Measurements from ENCODE around the gene TRABD2B. TPM values are rescaled to one million over a fixed set of nuclear protein-coding genes. Genes with fewer than 3 reads are reported as not detected.

Gene TRABD2B
- total RNA-seq, 2 donors from 2014 or later, result 0.70 to 1.0 TPM

DNA sequence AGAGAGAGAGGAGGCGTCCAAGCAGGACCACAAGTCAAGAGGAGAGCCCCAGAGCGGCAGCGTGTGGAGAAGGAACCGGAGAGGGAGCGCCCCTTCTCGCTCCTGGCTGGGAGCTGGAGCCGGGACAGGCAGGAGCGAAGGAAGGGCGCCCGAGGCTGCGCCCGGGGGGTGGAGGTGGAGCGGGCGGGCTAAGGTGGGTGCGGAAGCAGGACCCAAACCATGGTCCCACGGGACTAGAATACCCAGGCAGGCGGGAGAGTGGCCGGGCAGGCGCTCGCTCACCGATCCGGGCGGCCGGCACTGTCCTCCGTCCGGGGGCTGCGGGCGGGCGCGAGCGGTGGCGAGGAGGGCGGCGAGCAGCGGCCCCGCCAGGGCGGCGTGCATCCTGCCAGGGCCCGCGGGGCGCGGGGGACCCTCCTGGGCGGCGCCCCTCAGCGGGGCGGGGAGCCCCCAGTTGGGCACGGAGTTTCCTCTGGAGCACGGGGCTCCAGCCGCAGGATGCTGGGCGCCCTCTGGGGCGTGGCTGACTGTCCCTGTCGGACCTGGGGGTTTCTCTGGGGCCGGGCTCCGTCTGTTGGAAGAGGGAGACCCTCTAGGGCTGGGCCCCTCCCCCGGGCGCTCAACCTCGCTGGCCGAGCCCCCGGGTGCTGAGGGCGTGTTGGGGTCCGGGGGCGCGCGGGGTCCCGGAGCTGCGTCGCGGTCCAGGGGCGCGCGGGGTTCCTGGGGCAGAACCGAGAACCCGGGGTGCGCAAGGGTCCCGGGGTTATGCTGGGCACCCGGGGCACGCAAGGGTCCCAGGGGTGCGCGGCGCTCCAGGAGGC, 569 bp downstream of the TRABD2B start:
- ATAC-seq (peak; percentile 40), DNase-seq (no peak)
- intact Hi-C loops (cut with DNase I, micrococcal nuclease), result no loop called here

DNA sequence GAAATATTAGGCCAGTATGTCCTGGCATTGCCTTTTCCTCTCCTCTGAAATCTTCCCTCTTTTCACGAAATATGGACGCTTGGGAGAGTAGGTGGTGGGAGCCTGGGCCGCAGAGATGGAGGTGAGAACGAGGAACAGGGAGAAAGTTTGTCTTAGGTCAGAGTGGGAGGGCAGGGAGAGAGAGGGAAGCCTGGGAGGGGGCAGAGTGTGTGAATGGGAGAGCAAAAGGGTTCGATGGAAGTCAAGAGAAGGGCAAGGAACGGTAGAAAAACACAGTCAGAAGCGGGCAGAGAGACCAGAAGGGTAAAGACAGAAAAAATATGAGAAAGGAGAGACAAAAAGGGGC, 1.2 kb downstream of the TRABD2B start:
- DNase-seq (no peak), ATAC-seq (no peak)
- intact Hi-C loops (cut with DNase I, micrococcal nuclease), result no loop called here

GRCh38 chr1:47995306-47996050, 1.7 kb downstream of the TRABD2B start:
- ATAC-seq (no peak), DNase-seq (no peak)
- intact Hi-C loops (cut with DNase I, micrococcal nuclease), result no loop called here

GRCh38 chr1:47993881-47994625, 3.1 kb downstream of the TRABD2B start:
- intact Hi-C loops (cut with DNase I, micrococcal nuclease), result no loop called here
- no peak for ATAC-seq

DNA sequence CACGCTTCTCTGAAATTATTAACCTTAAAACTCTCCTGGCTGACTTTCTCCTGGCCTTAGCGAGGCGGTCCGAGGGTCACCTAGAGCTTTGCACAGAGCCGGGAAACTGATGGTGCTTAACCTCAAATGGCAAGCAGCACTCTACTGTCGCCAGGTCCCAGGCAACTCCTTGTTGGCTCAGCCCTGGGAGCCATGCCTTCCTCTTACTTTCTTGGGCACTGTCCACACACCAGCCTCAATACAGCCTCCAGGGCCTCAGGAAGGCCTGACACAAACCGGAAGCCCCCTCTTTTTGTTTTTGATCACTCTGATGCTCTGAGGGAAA, 3.8 kb downstream of the TRABD2B start:
- intact Hi-C loops (cut with DNase I, micrococcal nuclease), result no loop called here
- DNase-seq, result no peak
- no peak for ATAC-seq

More at GRCh38 chr1:47993881-47994625, 3.1 kb downstream of the TRABD2B start:
- no peak for DNase-seq

DNA sequence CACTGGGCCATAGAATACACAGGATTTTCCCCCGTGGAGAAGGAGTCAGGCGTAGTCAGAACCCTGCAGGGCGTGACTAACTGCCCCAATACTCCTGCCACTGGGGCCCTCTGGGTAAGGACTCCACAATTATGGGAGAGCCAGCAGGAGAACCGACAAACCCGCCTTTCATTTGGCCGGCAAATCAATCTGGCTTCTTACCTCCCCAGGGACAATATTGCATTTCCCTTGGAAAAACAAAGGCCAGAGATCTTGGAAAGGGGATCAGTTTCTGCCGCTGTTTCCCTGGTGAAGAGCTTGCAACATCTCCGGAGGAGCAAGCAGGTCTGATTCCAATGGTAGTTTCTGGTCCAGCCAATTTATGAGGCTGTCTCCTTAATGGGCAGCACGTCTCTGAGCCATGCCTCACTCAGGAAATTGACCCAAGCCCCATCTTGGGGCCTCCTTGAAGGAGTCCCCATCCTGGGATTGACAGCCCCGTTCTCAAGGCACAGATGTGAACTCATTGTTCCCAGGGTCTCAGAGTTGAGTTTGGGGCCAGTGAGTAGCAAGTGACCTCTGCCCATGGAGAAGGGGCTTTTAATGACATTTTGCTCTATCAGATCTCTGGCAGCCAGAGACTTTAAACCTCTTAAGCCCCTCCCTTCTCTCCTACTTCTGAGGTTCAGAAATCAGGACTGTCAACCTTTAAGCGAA, 4.3 kb downstream of the TRABD2B start:
- intact Hi-C loops (cut with DNase I, micrococcal nuclease), result no loop called here
- ATAC-seq (no peak), DNase-seq (no peak)

DNA sequence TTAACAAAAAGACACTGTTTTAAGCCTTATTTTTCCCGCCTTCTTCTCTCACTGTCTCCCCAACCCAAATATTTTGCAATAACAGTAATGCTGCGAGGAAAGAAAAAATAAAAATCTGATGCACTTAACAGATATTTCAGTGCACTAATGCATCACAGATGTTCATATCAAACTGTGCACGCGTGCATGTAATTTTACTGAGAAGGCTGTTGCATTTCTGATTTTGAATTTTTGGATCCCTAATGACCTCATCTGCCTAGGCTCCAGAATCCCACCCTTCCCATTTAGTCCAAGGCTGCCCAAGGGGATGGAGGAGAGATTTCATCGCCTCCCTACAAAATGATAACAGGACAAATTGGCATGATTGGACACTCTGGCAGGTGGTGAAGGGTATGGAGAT, 5.5 kb downstream of the TRABD2B start:
- intact Hi-C loops (cut with DNase I, micrococcal nuclease), result no loop called here
- ATAC-seq (no peak), DNase-seq (no peak)

DNA sequence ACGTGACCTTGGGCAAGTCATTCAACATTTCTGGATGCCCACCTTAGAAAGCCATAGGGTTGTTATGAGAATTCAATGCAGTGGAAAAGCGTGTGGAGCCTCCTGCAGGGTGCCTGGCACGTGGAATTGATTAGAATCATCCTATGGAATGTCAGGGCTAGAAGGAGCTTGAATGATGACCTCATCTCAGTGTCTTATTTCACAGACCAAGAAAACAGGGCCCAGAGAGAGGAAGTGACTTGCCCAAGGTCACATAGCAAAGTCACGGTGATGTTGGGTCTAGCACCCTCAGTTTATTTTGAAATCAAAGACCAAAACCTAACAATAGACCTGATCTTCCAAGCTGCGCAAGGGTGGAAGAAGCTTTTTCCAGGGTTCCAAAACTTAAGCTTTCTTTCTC, 6.0 kb downstream of the TRABD2B start:
- DNase-seq, result no peak
- intact Hi-C loops (cut with DNase I, micrococcal nuclease), result no loop called here
- ATAC-seq, result no peak

GRCh38 chr1:47990286-47990685, 6.9 kb downstream of the TRABD2B start:
- ATAC-seq (no peak), DNase-seq (no peak)
- intact Hi-C loops (cut with DNase I, micrococcal nuclease), result no loop called here

- ATAC-seq, result no peak
- no peak for DNase-seq
- intact Hi-C loops (cut with DNase I, micrococcal nuclease), result no loop called here
These were observed 9.6 kb downstream of the TRABD2B start for GRCh38 chr1:47987601-47988000.

GRCh38 chr1:47986761-47987200, 10.4 kb downstream of the TRABD2B start:
- intact Hi-C loops (cut with DNase I, micrococcal nuclease), result no loop called here
- ATAC-seq (no peak), DNase-seq (no peak)

DNA sequence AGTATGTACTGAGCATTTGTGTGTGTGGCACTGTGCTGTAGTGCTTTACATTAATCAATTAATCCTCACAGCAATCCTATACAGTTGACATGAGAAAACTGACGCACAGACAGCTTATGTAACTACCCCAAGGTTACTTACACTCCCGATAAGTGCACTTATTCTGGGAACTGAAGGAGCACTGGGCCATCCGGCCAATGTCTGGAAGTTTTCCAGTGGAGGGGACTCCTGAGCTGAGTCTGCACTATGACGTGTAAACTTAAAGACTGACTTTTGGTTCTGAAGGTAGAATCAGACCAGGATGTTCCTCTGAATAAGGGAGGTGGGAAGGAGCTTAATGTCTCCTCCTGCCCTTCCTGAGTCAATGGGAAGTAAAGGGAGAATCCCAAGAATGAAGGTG, 12.2 kb downstream of the TRABD2B start:
- intact Hi-C loops (cut with DNase I, micrococcal nuclease), result no loop called here
- ATAC-seq (no peak), DNase-seq (no peak)

GRCh38 chr1:47984175-47984789, 12.9 kb downstream of the TRABD2B start:
- intact Hi-C loops (cut with DNase I, micrococcal nuclease), result no loop called here
- ATAC-seq, result no peak
- DNase-seq, result no peak

- ATAC-seq (no peak), DNase-seq (no peak)
- intact Hi-C loops (cut with DNase I, micrococcal nuclease), result no loop called here
These were observed 13.5 kb downstream of the TRABD2B start for GRCh38 chr1:47983691-47984090.

DNA sequence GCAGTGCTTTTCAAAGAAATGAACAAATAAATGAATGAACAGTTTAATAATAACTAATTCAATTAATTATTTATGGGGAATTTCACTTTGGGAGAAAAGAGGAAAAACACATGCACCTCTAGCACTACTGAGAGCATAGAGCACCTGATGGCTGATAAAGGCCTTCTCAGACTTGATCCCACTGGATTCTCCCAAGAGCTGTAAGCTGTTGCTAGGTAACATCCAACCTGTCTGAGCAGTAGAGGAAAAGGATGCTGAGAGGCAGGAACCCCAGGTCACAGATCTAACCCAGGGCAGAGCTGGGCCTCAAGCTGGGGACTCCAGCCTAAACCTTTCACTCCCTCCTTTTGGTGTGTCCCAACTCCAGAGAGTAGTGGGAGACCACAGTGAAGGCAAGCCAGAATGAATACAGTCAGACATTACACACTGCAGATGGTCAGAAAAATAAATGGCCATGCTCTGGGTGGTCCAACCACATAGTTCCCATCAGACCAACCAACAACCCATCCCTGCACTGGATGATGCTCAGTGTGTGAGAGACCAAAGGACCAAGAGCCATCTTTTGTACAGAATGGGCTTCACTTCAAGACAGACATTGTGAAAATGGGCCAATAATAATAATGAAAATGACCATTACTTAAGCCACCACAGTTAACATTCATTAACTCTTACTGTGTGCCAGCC, 15.4 kb downstream of the TRABD2B start:
- ATAC-seq, result no peak
- DNase-seq, result no peak
- intact Hi-C loops (cut with DNase I, micrococcal nuclease), result no loop called here

DNA sequence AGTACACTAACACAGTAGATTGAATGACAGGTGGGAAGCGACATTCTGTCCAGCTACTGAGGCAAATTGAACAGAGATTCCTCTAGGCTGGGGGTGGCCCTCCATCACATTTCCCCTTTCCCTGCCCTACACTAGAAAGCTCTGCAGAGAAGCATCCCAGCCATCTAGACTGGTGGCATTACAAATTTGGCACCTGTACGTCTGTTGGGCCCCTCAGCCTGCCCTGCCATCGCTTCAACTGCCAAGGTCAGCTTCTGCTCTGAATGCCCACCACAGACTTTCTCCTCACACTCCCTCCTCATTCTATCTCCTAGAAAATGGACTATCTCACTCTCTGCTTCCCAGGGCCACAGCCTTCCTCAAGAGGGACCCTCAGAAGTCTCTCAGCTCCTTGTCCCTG, 16.7 kb downstream of the TRABD2B start:
- intact Hi-C loops (cut with DNase I, micrococcal nuclease), result no loop called here
- ATAC-seq, result no peak
- DNase-seq, result no peak

DNA sequence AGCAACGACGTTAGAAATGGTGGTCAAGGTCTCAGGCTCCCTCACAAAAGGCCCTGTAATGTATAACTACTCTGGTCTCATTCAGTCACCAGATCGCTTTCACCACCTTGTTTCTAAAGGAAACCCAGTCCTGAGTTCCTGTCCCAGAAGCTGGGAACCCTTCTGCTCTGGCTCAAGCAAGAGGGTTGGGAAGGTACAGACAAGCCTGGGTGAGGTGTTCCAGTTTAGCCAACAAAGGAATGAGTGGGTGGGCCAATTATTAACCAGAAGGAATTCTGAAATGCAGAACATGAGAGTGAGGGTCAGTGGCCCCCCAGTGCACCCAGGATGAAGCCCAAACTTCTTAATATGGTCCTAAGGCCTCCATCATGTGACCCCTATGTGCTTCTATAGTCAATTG, 17.5 kb downstream of the TRABD2B start:
- intact Hi-C loops (cut with DNase I, micrococcal nuclease), result no loop called here
- no peak for DNase-seq
- ATAC-seq, result no peak

- intact Hi-C loops (cut with DNase I, micrococcal nuclease), result no loop called here
- DNase-seq (peak; percentile 30 to 41), ATAC-seq (peak; percentile 61)
These were observed 18.7 kb downstream of the TRABD2B start for GRCh38 chr1:47978486-47978885.

Measured in left colon (tissue), 2 donors.